ENCODE data around the gene CPLX1.

Gene CPLX1

DNA sequence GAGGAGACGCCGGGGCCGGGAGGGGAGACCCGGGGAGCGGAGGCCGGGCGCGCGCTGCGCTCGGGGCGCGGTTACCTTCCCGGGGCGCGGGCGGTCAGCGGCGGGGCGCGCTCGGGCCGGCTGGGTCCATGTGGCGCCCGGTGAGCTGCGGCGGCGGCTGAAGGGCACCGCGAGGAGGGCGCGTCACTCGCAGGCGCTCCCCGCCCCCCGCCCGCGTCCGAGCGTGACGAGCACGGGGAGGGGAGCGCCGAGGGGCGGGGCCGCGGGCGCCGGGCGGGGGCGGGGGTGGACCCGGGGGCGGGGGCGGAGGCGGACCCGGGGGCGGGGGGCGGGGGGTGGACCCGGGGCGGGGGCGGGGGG lies at the start of gene CPLX1:
TSS of gene CPLX1 (minus strand) at position 159 of the 360 bp plus-strand sequence. CDS start 1,607 bp downstream, outside the sequence.
- peaks cover 72% of the 10 kb centered on the region for H3K27me3 ChIP-seq (ENCODE audit: control insufficient read depth, insufficient read depth, low read length)
- no peaks in the 10 kb centered on the region for H3K36me3 ChIP-seq (ENCODE audit: control insufficient read depth, low read depth, low read length)
- H3K27ac ChIP-seq (ENCODE audit: low read length) = no peak within 1 kb of the TSS
- H3K4me3 ChIP-seq (ENCODE audit: low read length) = peak within 1 kb of the TSS; percentile 27
- H3K9me3 ChIP-seq (ENCODE audit: control insufficient read depth, low read depth, low read length) = no peaks in the 10 kb centered on the region
- no peaks in the 10 kb centered on the region for H3K4me1 ChIP-seq (ENCODE audit: control insufficient read depth, low read depth, low read length)
- no peak within 1 kb of the TSS for H3K9ac ChIP-seq (ENCODE audit: low read length)

DNA sequence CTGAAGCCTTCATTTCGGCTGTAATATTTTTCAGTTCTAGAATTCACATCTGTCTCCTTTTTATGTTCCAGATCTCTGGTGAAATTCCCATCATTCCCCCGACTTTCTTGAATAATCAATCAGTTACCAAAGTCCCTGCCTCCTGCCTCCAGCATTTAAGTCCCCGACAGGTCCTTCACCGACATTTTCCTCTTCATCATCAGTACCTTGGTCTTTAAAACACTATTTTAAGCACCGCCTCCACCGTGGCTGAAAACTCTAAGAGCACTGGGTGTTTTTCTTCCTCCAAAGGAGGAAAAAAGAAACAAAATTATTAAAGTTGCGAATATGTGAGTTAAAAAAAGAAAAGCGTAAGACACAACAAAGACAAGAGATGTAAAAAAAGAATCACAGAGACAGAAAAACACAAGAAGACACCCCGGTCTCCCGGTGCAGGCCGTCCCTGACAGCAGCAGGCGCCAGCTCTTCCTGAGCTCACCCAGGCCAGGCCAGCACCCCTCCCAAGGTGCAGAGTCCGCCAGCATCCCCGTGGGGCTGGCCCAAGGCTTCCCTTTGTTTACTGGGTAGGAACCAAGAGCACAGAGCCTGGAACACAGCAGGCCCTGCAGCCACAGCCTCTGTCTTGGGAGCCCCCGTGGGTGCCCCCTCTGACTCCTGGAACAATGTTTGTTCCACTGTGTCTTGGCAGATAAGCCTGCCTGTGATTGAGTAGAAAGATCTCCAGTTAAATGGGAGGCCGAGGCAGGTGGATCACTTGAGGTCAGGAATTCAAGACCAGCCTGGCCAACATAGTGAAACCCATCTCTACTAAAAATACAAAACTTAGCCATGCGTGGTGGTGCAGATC lies 49.3 kb upstream of the CPLX1 start:
- Histone ChIP-seq H3K4me1 (ENCODE audit: control insufficient read depth, low read depth, low read length) (no peaks in the 10 kb centered on the region), H3K9me3 (ENCODE audit: control insufficient read depth, low read depth, low read length) (no peaks in the 10 kb centered on the region), H3K9ac (ENCODE audit: low read length) (no peak overlapping the region), H3K4me3 (ENCODE audit: low read length) (no peak overlapping the region), H3K27ac (ENCODE audit: low read length) (no peak overlapping the region), H3K36me3 (ENCODE audit: control insufficient read depth, low read depth, low read length) (peaks cover 19% of the 10 kb centered on the region), H3K27me3 (ENCODE audit: control insufficient read depth, insufficient read depth, low read length) (no peaks in the 10 kb centered on the region)

DNA sequence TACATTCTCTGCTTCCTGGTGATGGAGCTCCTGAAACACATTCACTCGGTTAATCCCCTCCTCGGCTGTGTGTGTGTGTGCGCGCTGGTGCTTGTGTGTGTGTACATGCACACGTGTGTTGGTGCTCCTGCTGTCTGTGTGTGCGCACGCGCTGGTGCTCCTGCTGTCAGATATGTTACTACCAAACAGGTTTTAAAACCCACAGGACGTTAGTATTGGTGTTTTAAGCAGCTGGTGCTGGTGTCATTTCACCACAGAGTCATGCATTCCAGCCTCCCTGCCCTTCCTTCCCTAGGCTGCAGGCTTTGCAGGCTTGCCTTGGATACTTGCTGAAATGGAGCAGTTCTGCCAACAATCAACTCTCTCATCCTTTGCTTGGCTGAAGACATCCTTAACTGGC lies 48.1 kb upstream of the CPLX1 start:
- Histone ChIP-seq H3K9me3 (ENCODE audit: control insufficient read depth, low read depth, low read length) (no peaks in the 10 kb centered on the region), H3K9ac (ENCODE audit: low read length) (no peak overlapping the region), H3K27me3 (ENCODE audit: control insufficient read depth, insufficient read depth, low read length) (no peaks in the 10 kb centered on the region), H3K36me3 (ENCODE audit: control insufficient read depth, low read depth, low read length) (peaks cover 23% of the 10 kb centered on the region), H3K4me3 (ENCODE audit: low read length) (no peak overlapping the region), H3K4me1 (ENCODE audit: control insufficient read depth, low read depth, low read length) (no peaks in the 10 kb centered on the region), H3K27ac (ENCODE audit: low read length) (no peak overlapping the region)

DNA sequence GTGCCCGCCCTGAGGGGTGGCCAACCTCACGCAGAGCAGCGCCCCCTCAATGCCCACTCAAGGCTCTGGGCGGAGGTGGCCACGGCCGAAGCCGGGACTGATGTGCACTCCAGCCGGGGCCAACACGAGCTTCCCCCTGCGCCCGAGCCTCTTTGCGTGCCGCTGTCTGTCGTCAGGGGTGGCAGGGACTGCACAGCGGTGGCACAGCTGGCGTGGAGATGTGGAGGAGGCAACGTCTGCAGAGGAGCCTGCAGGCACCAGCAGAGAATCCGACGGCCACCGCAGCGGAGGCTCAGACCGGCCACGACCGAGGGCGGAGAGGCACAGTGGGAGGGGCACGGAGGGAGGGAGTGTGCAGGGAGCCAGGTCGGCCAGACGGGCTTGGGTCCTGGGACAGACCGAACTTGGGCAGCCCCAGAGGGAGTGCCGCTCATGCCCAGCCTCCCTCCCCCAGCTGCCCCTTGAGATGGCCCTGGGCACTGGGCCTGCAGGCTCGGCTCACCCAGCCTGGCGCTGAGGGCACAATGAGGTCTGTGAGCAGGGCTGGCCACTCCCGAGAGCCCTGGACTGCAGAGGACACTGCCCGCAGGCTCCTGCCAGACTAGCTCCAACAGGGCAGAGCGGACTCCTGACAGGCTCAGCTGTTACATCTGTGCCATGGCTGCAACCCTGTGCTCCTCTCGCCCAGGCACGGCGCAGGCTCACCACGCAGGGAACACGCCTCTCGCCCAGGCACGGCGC lies 46.5 kb upstream of the CPLX1 start:
- peaks cover 28% of the 10 kb centered on the region for H3K36me3 ChIP-seq (ENCODE audit: control insufficient read depth, low read depth, low read length)
- H3K27me3 ChIP-seq (ENCODE audit: control insufficient read depth, insufficient read depth, low read length) = no peaks in the 10 kb centered on the region
- H3K9ac ChIP-seq (ENCODE audit: low read length) = no peak overlapping the region
- H3K27ac ChIP-seq (ENCODE audit: low read length) = no peak overlapping the region
- no peaks in the 10 kb centered on the region for H3K9me3 ChIP-seq (ENCODE audit: control insufficient read depth, low read depth, low read length)
- no peak overlapping the region for H3K4me3 ChIP-seq (ENCODE audit: low read length)
- no peaks in the 10 kb centered on the region for H3K4me1 ChIP-seq (ENCODE audit: control insufficient read depth, low read depth, low read length)

DNA sequence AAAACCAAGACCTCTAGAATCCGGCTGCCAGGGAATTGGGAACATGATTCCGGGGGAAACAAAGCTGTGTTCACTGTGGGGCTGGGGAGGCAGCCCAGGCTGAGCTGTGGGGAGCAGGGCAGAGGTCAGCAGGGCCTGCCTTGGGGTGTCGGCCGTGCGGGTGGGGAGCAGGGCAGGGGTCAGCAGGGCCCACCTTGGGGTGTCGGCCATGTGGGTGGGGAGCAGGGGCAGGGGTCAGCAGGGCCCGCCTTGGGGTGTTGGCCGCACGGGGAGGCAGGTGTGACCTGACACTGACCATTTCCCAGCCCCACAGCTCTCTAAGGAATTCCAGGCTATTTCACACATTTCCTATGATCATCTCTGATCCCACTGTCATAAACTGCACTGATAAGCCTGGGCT lies 45.6 kb upstream of the CPLX1 start:
- H3K36me3 ChIP-seq (ENCODE audit: control insufficient read depth, low read depth, low read length) = peaks cover 28% of the 10 kb centered on the region
- no peaks in the 10 kb centered on the region for H3K4me1 ChIP-seq (ENCODE audit: control insufficient read depth, low read depth, low read length)
- H3K4me3 ChIP-seq (ENCODE audit: low read length) = no peak overlapping the region
- H3K27ac ChIP-seq (ENCODE audit: low read length) = no peak overlapping the region
- no peak overlapping the region for H3K9ac ChIP-seq (ENCODE audit: low read length)
- H3K27me3 ChIP-seq (ENCODE audit: control insufficient read depth, insufficient read depth, low read length) = no peaks in the 10 kb centered on the region
- H3K9me3 ChIP-seq (ENCODE audit: control insufficient read depth, low read depth, low read length) = no peaks in the 10 kb centered on the region

DNA sequence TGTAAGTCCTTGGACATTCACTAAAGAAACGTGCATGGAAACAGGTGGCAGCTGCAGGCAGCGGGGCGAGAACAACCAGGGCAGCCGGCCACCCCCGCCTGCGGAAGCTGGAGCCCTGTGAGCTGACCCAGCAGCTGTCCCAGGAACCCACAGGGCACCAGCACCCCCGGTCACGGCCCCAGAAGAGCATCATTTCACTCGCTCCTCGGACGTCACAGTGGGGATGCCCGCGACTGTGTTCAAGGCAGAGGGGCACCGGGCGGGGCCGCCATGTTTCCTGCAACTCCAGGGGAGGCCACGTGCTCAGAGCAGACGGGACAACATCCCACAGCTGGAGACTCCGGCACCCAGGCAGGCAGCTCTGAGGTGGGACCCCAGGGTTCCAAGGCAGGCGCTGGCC lies 45.0 kb upstream of the CPLX1 start:
- no peaks in the 10 kb centered on the region for H3K4me1 ChIP-seq (ENCODE audit: control insufficient read depth, low read depth, low read length)
- H3K36me3 ChIP-seq (ENCODE audit: control insufficient read depth, low read depth, low read length) = peaks cover 28% of the 10 kb centered on the region
- H3K27ac ChIP-seq (ENCODE audit: low read length) = no peak overlapping the region
- H3K9me3 ChIP-seq (ENCODE audit: control insufficient read depth, low read depth, low read length) = no peaks in the 10 kb centered on the region
- no peak overlapping the region for H3K4me3 ChIP-seq (ENCODE audit: low read length)
- H3K9ac ChIP-seq (ENCODE audit: low read length) = no peak overlapping the region
- no peaks in the 10 kb centered on the region for H3K27me3 ChIP-seq (ENCODE audit: control insufficient read depth, insufficient read depth, low read length)

- Histone ChIP-seq H3K4me3 (ENCODE audit: low read length) (no peak overlapping the region), H3K27ac (ENCODE audit: low read length) (no peak overlapping the region), H3K27me3 (ENCODE audit: control insufficient read depth, insufficient read depth, low read length) (no peaks in the 10 kb centered on the region), H3K4me1 (ENCODE audit: control insufficient read depth, low read depth, low read length) (no peaks in the 10 kb centered on the region), H3K9ac (ENCODE audit: low read length) (no peak overlapping the region), H3K36me3 (ENCODE audit: control insufficient read depth, low read depth, low read length) (peaks cover 24% of the 10 kb centered on the region), H3K9me3 (ENCODE audit: control insufficient read depth, low read depth, low read length) (no peaks in the 10 kb centered on the region)
Measured at GRCh38 chr4:869776-870175, 43.8 kb upstream of the CPLX1 start.

GRCh38 chr4:868421-868820 lies 42.5 kb upstream of the CPLX1 start:
- no peak overlapping the region for H3K9ac ChIP-seq (ENCODE audit: low read length)
- H3K27ac ChIP-seq (ENCODE audit: low read length) = no peak overlapping the region
- no peaks in the 10 kb centered on the region for H3K27me3 ChIP-seq (ENCODE audit: control insufficient read depth, insufficient read depth, low read length)
- no peaks in the 10 kb centered on the region for H3K4me1 ChIP-seq (ENCODE audit: control insufficient read depth, low read depth, low read length)
- no peaks in the 10 kb centered on the region for H3K9me3 ChIP-seq (ENCODE audit: control insufficient read depth, low read depth, low read length)
- no peak overlapping the region for H3K4me3 ChIP-seq (ENCODE audit: low read length)
- peaks cover 27% of the 10 kb centered on the region for H3K36me3 ChIP-seq (ENCODE audit: control insufficient read depth, low read depth, low read length)

GRCh38 chr4:867526-868250 lies 41.8 kb upstream of the CPLX1 start:
- H3K27me3 ChIP-seq (ENCODE audit: control insufficient read depth, insufficient read depth, low read length) = no peaks in the 10 kb centered on the region
- H3K27ac ChIP-seq (ENCODE audit: low read length) = no peak overlapping the region
- H3K4me3 ChIP-seq (ENCODE audit: low read length) = no peak overlapping the region
- no peaks in the 10 kb centered on the region for H3K9me3 ChIP-seq (ENCODE audit: control insufficient read depth, low read depth, low read length)
- peaks cover 27% of the 10 kb centered on the region for H3K36me3 ChIP-seq (ENCODE audit: control insufficient read depth, low read depth, low read length)
- H3K9ac ChIP-seq (ENCODE audit: low read length) = no peak overlapping the region
- no peaks in the 10 kb centered on the region for H3K4me1 ChIP-seq (ENCODE audit: control insufficient read depth, low read depth, low read length)

GRCh38 chr4:866761-867390 lies 40.9 kb upstream of the CPLX1 start:
- Histone ChIP-seq H3K27me3 (ENCODE audit: control insufficient read depth, insufficient read depth, low read length) (no peaks in the 10 kb centered on the region), H3K9me3 (ENCODE audit: control insufficient read depth, low read depth, low read length) (no peaks in the 10 kb centered on the region), H3K27ac (ENCODE audit: low read length) (no peak overlapping the region), H3K4me3 (ENCODE audit: low read length) (no peak overlapping the region), H3K9ac (ENCODE audit: low read length) (no peak overlapping the region), H3K4me1 (ENCODE audit: control insufficient read depth, low read depth, low read length) (no peaks in the 10 kb centered on the region), H3K36me3 (ENCODE audit: control insufficient read depth, low read depth, low read length) (peaks cover 27% of the 10 kb centered on the region)

GRCh38 chr4:866068-866760 lies 40.3 kb upstream of the CPLX1 start:
- no peaks in the 10 kb centered on the region for H3K27me3 ChIP-seq (ENCODE audit: control insufficient read depth, insufficient read depth, low read length)
- no peaks in the 10 kb centered on the region for H3K4me1 ChIP-seq (ENCODE audit: control insufficient read depth, low read depth, low read length)
- H3K4me3 ChIP-seq (ENCODE audit: low read length) = no peak overlapping the region
- H3K36me3 ChIP-seq (ENCODE audit: control insufficient read depth, low read depth, low read length) = peaks cover 24% of the 10 kb centered on the region
- H3K9ac ChIP-seq (ENCODE audit: low read length) = no peak overlapping the region
- H3K27ac ChIP-seq (ENCODE audit: low read length) = no peak overlapping the region
- H3K9me3 ChIP-seq (ENCODE audit: control insufficient read depth, low read depth, low read length) = no peaks in the 10 kb centered on the region
